Tibial nerve (tissue), 4 donors: ENCODE results near the gene CSF1. TPM values are rescaled to one million over a fixed set of nuclear protein-coding genes. Genes with fewer than 3 reads are reported as not detected.
A peak's percentile ranks its signal among the peaks of the same experiment; 100 is the strongest.

ENCODE experiments used
- DNase-seq, 2 donors: peaks; one replicate each; pipeline ENCODE4 v3.0.0-alpha.2; 2019; ENCODE audit warnings: low spot score in 2 of 2
- H3K27ac ChIP-seq, 4 donors: fragments of 200-600 bp; sonication (generic) in 3 of 4; one replicate each; pipeline ENCODE4 v1.5.1; 2017 to 2019; ENCODE audit warnings: mild to moderate bottlenecking in 1 of 4
- H3K27me3 ChIP-seq, 2 donors: fragments of 200-600 bp; sonication (generic) in 1 of 2; one replicate each; pipeline versions ENCODE4 v1.5.1 to v1.6.0; 2017 to 2019
- H3K36me3 ChIP-seq, 3 donors: fragments of 200-600 bp; sonication (generic); one replicate each; pipeline ENCODE4 v1.5.1; 2018 to 2019
- H3K4me1 ChIP-seq, 4 donors: fragments of 200-600 bp; sonication (generic) in 3 of 4; one replicate each; pipeline ENCODE4 v1.5.1; 2017 to 2019
- H3K4me3 ChIP-seq, 4 donors: fragments of 200-600 bp; sonication (generic) in 3 of 4; one replicate each; pipeline ENCODE4 v1.5.1; 2017 to 2019; ENCODE audit warnings: mild to moderate bottlenecking in 1 of 4, moderate library complexity in 1 of 4
- H3K9me3 ChIP-seq, 4 donors: fragments of 200-600 bp; sonication (generic) in 3 of 4; one replicate each; pipeline ENCODE4 v1.5.1; 2017 to 2019
- EP300 ChIP-seq, 2 donors: sonication (generic); formaldehyde crosslinking; IDR thresholded peaks; one replicate each; pipeline ENCODE4 v1.6.1; 2017; ENCODE audit warnings: antibody characterized with exemption in 2 of 2, mild to moderate bottlenecking in 1 of 2
- POLR2A ChIP-seq, 2 donors: fragments of 450-650 bp; IDR thresholded peaks; one replicate each; pipeline ENCODE4 v1.6.1; 2017; ENCODE audit warnings: antibody characterized with exemption in 2 of 2, mild to moderate bottlenecking in 2 of 2, moderate library complexity in 2 of 2
- WGBS, 2 donors: methylation state at CpG; one replicate each; pipeline ENCODE4 v1.1.5; 2018; 5-methylcytosine and 5-hydroxymethylcytosine counted together
- total RNA-seq, 4 donors: library from RNA; depleted of rRNA; stranded (reverse); fragments of >200 nt; gene quantifications; one replicate each; pipeline ENCODE4 v1.1.0, GENCODE V29; 2016
- TF ChIP-seq, protein P1 (sequence below), 5 experiments: fragments of 200-600 bp in 3 of 5; fragments of 450-650 bp in 2 of 5; sonication (generic) in 3 of 5; IDR thresholded peaks; one replicate each; pipeline ENCODE4 v1.5.1; 2016 to 2019; ENCODE audit warnings: antibody characterized with exemption in 5 of 5, mild to moderate bottlenecking in 3 of 5, moderate library complexity in 2 of 5

The CSF1 gene
- total RNA-seq, 4 donors from 2014 or later, result 66.8 to 124 (median 90.8) TPM

DNA sequence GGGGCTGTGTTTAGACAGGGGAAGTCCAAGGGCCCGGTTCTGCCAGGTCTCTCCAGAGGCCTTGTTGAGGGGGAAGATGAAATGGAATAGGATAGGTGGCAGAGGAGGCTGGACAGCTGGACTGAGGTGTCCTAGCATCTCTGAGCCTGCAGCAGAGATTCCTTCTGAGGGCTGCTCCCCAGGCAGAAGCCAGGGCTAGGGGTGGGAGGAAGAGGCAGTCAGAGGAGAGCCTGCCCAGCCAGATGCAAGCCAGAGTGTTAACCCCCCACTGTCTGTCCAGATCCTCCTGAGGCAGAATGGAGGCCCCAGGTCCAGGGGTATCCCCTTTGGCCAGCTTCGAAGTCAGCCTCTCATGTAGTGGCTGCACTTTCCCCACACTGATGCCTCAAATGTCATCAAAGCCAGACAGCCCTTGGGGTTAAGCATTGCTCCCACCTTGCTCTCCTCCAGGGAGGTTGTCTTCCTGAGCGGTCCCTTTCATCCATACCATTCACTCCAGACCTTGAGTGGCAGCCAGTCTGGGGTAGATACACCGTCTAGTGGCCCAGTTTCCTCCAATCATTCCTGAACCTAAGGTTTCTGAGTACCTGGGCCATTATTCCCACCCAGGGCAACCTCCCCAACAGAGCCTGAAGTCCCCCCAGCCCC, 1.7 kb downstream of the CSF1 start:
- H3K27me3 ChIP-seq, result no peaks in the 10 kb centered on the region
- H3K27ac ChIP-seq, result peak overlapping the region; percentile 80 to 90 (median 83)
- 27 to 37% methylated on average over 4 of the region's 4 CpGs for WGBS, 2 donors
- peak overlapping the region; percentile 54 to 82 (median 80) for H3K4me3 ChIP-seq
- TF ChIP-seq, protein P1, sequence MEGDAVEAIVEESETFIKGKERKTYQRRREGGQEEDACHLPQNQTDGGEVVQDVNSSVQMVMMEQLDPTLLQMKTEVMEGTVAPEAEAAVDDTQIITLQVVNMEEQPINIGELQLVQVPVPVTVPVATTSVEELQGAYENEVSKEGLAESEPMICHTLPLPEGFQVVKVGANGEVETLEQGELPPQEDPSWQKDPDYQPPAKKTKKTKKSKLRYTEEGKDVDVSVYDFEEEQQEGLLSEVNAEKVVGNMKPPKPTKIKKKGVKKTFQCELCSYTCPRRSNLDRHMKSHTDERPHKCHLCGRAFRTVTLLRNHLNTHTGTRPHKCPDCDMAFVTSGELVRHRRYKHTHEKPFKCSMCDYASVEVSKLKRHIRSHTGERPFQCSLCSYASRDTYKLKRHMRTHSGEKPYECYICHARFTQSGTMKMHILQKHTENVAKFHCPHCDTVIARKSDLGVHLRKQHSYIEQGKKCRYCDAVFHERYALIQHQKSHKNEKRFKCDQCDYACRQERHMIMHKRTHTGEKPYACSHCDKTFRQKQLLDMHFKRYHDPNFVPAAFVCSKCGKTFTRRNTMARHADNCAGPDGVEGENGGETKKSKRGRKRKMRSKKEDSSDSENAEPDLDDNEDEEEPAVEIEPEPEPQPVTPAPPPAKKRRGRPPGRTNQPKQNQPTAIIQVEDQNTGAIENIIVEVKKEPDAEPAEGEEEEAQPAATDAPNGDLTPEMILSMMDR (IDR thresholded peaks at IDR 0.05), result no peak
- TF ChIP-seq POLR2A (IDR thresholded peaks at IDR 0.05) (no peak), EP300 (IDR thresholded peaks at IDR 0.05) (no peak)
- H3K36me3 ChIP-seq, result peaks cover 0 to 30% (median 0%) of the 10 kb centered on the region in 3 donors
- no peak for DNase-seq
- H3K4me1 ChIP-seq, result peaks cover 0 to 61% (median 20%) of the 10 kb centered on the region in 4 donors
- no peaks in the 10 kb centered on the region for H3K9me3 ChIP-seq

DNA sequence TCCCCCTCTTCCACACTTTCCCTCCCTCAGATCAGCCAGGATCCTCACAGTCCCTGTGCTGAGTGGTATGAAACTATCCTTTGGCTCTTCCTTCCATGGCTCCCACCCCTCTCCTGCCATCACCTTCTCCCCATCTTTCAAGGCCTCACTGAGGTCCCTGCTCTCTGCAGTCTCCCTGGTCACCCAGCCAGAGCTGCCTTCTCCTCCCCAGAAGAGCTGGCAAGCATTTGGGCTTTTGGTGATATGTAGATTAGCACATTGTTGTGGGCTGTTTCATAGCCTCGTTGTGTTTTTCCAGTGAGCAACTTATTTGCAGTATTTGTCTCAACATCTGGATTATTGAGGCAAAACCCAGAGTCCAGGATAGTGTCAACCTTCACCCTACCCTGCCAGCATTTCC, 2.2 kb downstream of the CSF1 start:
- DNase-seq, result no peak
- Histone ChIP-seq H3K36me3 (peaks cover 0 to 36% (median 0%) of the 10 kb centered on the region in 3 donors), H3K9me3 (no peaks in the 10 kb centered on the region), H3K27ac (peak overlapping the region; percentile 80 to 90 (median 83)), H3K4me3 (peak overlapping the region; percentile 54 to 82 (median 80)), H3K4me1 (peaks cover 0 to 64% (median 20%) of the 10 kb centered on the region in 4 donors), H3K27me3 (no peaks in the 10 kb centered on the region)
- TF ChIP-seq EP300 (IDR thresholded peaks at IDR 0.05), result no peak
- no peak for TF ChIP-seq POLR2A (IDR thresholded peaks at IDR 0.05)
- TF ChIP-seq, protein P1 (IDR thresholded peaks at IDR 0.05), result no peak
- WGBS, 2 donors, result 14% methylated on average over 1 of the region's 1 CpG

DNA sequence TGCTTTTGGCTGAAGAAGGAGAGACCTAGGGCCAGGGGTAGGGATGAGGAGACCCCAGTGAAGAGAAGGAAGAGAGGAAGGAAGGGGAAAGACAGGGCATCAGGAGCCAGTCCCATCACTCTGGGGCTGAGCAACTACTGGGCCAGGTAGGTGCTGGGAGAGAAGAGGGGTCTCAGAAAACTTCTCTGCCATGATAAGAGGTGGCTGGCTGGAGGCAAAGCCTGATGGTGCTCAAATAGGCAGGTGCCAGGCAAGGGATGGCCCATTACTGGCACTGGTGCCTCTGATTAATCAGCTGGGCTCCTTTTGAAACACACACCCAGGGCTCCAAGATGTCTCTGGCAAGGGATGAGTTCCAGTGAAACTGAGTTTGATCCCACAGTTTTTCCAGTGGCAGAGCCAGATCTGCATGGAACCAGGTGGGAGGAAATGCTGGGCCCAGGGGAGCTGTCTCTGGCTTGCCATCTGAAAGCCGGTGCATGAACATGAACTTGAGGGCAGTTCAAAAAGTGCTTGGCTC, 2.8 kb downstream of the CSF1 start:
- Histone ChIP-seq H3K4me3 (peak overlapping the region in 2 of 4 donors; percentile 17 to 82), H3K4me1 (peaks cover 0 to 70% (median 20%) of the 10 kb centered on the region in 4 donors), H3K36me3 (peaks cover 0 to 41% (median 0%) of the 10 kb centered on the region in 3 donors), H3K27me3 (no peaks in the 10 kb centered on the region), H3K27ac (peak overlapping the region; percentile 80 to 90 (median 83)), H3K9me3 (no peaks in the 10 kb centered on the region)
- 33 to 44% methylated on average over 1 of the region's 1 CpG for WGBS, 2 donors
- no peak for DNase-seq
- TF ChIP-seq EP300 (IDR thresholded peaks at IDR 0.05) (no peak), POLR2A (IDR thresholded peaks at IDR 0.05) (no peak)
- TF ChIP-seq, protein P1 (IDR thresholded peaks at IDR 0.05), result no peak

DNA sequence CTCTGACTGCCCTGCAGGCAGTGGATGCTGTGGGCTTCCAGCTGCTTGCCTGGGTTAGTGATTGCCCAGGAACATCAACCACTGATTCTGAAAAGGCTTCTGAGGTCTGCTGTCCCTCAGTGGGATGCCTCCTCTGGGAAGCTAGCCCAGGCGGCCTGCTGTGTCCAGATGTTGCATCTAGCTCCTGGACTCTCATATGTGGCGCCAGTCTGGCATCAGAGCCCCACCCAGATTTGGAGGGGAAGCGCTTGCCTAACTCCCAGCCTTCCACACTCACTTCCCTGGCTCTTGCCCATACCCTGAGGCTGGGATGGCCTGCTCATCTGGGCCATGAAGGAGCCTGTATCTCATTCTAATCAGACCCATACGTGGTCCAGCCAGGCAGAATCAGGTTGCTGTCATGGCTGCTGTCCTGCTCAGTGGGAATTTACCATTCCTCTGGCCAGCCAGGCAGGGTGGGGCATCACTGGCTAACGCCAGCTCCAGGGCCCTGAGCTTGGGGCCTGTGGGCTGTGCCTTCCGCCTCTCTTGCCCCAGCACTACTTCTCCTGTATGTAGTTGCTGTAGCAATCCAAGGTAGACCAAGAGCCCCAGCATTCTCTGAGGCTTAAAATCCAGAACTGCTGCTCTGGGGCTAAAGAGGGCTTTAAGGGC, 4.1 kb downstream of the CSF1 start:
- Histone ChIP-seq H3K9me3 (no peaks in the 10 kb centered on the region), H3K4me3 (peak overlapping the region in 1 of 4 donors; percentile 82), H3K36me3 (peaks cover 0 to 54% (median 0%) of the 10 kb centered on the region in 3 donors), H3K4me1 (peaks cover 0 to 74% (median 20%) of the 10 kb centered on the region in 4 donors), H3K27me3 (no peaks in the 10 kb centered on the region), H3K27ac (peak overlapping the region in 3 of 4 donors; percentile 21 to 90 (median 67))
- WGBS, 2 donors, result 80 to 90% methylated on average over 3 to 6 of the region's 6 CpGs
- TF ChIP-seq, protein P1 (IDR thresholded peaks at IDR 0.05), result no peak
- TF ChIP-seq EP300 (IDR thresholded peaks at IDR 0.05) (no peak), POLR2A (IDR thresholded peaks at IDR 0.05) (no peak)
- DNase-seq, result no peak
